Astrocyte (in vitro differentiated cells and primary cell): ENCODE results near the gene REC114. TPM values are rescaled to one million over a fixed set of nuclear protein-coding genes. Genes with fewer than 3 reads are reported as not detected.

ENCODE experiments used
- DNase-seq: peaks from one replicate; pipeline ENCODE4 v3.0.0-alpha.2; 2010; ENCODE audit warnings: low read depth
- FAIRE-seq: peaks from 2 replicates; lab custom pipeline; 2011; peaks lifted over from hg19 to GRCh38; lab: Jason Lieb, UNC
- H2AFZ ChIP-seq: 2 replicates; pipeline ENCODE4 v1.6.0; 2012; ENCODE audit warnings: low read depth, low read length, inconsistent platforms
- H3K27ac ChIP-seq: 2 replicates; pipeline ENCODE4 v1.5.1; 2011; ENCODE audit warnings: low read depth, low read length, inconsistent platforms
- H3K27me3 ChIP-seq: 2 replicates; pipeline ENCODE4 v1.6.0; 2011; ENCODE audit warnings: low read length, inconsistent platforms; ENCODE audit not compliant: insufficient read depth
- H3K36me3 ChIP-seq: 2 replicates; pipeline ENCODE4 v1.5.1; 2011; ENCODE audit warnings: low read length, inconsistent platforms; ENCODE audit not compliant: insufficient read depth
- H3K4me1 ChIP-seq: 2 replicates; pipeline ENCODE4 v1.5.1; 2011; ENCODE audit warnings: low read length, inconsistent platforms; ENCODE audit not compliant: insufficient read depth
- H3K4me2 ChIP-seq: 2 replicates; pipeline ENCODE4 v1.6.0; 2012; ENCODE audit warnings: low read length, inconsistent platforms
- H3K4me3 ChIP-seq: 2 replicates; pipeline ENCODE4 v1.5.1; 2011; ENCODE audit warnings: low read depth, mild to moderate bottlenecking, low read length, inconsistent platforms; ENCODE audit not compliant: insufficient read depth
- H3K79me2 ChIP-seq: 2 replicates; pipeline ENCODE4 v1.6.0; 2012; ENCODE audit warnings: mild to moderate bottlenecking, low read length, inconsistent platforms; ENCODE audit not compliant: insufficient read depth
- H3K9ac ChIP-seq: 2 replicates; pipeline ENCODE4 v1.6.0; 2012; ENCODE audit warnings: mild to moderate bottlenecking, low read length, inconsistent platforms
- H3K9me3 ChIP-seq: 2 replicates; pipeline ENCODE4 v1.5.1; 2012; ENCODE audit warnings: low read depth, mild to moderate bottlenecking, low read length, inconsistent platforms; ENCODE audit not compliant: insufficient read depth
- H4K20me1 ChIP-seq: 2 replicates; pipeline ENCODE4 v1.6.0; 2012; ENCODE audit warnings: low read length, inconsistent platforms; ENCODE audit not compliant: insufficient read depth
- H3K27ac Mint-ChIP-seq: one replicate; pipeline ENCODE4 v1.8.0; 2021; ENCODE audit warnings: mild to moderate bottlenecking, mixed read lengths; ENCODE audit not compliant: unreplicated experiment
- H3K27me3 Mint-ChIP-seq: one replicate; pipeline ENCODE4 v1.8.0; 2021; ENCODE audit warnings: low read depth, mixed read lengths; ENCODE audit not compliant: unreplicated experiment
- H3K36me3 Mint-ChIP-seq: one replicate; pipeline ENCODE4 v1.8.0; 2021; ENCODE audit warnings: low read depth, mixed read lengths; ENCODE audit not compliant: unreplicated experiment
- H3K4me1 Mint-ChIP-seq: one replicate; pipeline ENCODE4 v1.8.0; 2021; ENCODE audit warnings: low read depth, mixed read lengths; ENCODE audit not compliant: unreplicated experiment
- H3K4me3 Mint-ChIP-seq: one replicate; pipeline ENCODE4 v1.8.0; 2021; ENCODE audit warnings: mild to moderate bottlenecking, moderate library complexity, mixed read lengths; ENCODE audit not compliant: unreplicated experiment
- H3K9me3 Mint-ChIP-seq: one replicate; pipeline ENCODE4 v1.8.0; 2021; ENCODE audit warnings: mild to moderate bottlenecking, mixed read lengths; ENCODE audit not compliant: unreplicated experiment
- EZH2 ChIP-seq: IDR thresholded peaks from 2 replicates; pipeline ENCODE4 v1.6.1; 2012; ENCODE audit warnings: mild to moderate bottlenecking, low read length, inconsistent platforms; ENCODE audit not compliant: insufficient read depth
- total RNA-seq: library from RNA; stranded (reverse); gene quantifications from 2 replicates; pipeline ENCODE4 v1.2.1, GENCODE V29; 2021
- TF ChIP-seq, protein P1 (sequence below): IDR thresholded peaks from 2 replicates; pipeline ENCODE4 v1.5.1; 2011; ENCODE audit warnings: low read depth, mild to moderate bottlenecking, inconsistent platforms, low read length, moderate library complexity; ENCODE audit not compliant: insufficient read depth

Gene REC114
- total RNA-seq, 1 donor from 2014 or later: not detected

DNA sequence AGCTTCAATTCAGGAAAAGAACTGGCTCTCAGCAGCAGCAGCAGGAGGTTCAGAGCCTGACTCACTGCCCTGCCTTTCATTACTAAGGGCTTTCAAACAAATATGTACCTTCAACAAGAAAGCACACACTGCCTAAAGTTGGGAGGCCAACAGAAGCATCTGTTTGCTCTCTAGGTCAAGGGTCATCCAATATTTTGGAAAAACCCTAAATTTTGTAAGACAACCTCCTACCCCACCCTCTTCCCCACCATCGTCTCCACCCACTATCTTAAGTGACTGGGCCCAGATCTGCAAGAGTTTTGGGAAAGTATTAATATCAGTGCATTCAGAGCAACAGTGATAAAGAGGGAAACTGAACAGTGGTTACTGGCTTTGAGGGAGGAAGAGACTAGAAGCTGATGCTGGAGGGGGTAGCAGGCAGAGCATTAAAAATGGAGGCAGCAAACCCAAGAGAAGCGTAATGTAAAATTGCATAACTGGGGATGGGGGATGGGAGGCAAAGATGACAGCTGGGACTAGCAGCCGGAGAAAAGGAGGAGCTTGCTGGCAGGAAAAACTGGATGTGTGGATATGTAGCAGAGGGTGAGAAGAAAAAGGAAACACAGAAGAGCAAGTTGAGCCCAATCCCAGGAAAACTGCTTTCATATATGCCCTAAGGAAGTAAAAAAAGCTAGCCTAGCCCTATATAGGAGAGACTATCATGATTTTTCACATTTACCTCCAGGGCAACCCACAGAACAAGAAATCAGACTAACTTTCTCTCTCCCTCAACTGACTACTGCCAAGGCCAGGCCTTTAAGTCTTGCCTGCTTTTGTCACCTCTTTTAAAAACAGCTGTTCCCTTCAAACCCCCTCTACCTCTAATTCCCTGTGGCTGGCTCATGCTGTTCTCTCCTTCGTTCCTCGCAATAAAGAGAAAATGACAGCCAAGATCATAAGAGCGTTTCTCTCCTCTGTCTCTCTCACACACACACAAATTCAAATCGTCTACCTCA lies 158.8 kb downstream of the REC114 start:
- Histone ChIP-seq H3K9me3 (no peaks in the 10 kb centered on the region), H3K27me3 (no peaks in the 10 kb centered on the region), H3K79me2 (peaks cover 99% of the 10 kb centered on the region), H3K36me3 (no peaks in the 10 kb centered on the region), H3K4me2 (peak overlapping the region; percentile 57), H3K27ac (peak overlapping the region; percentile 28), H3K9ac (peak overlapping the region; percentile 44), H2AFZ (no peak overlapping the region), H4K20me1 (peaks cover 99% of the 10 kb centered on the region), H3K4me1 (peaks cover 27% of the 10 kb centered on the region), H3K4me3 (no peak overlapping the region)
- H3K4me3 Mint-ChIP-seq: no peak overlapping the region
- peaks cover 8% of the 10 kb centered on the region for H3K36me3 Mint-ChIP-seq
- no peak for FAIRE-seq
- H3K27me3 Mint-ChIP-seq: no peaks in the 10 kb centered on the region
- no peak overlapping the region for H3K27ac Mint-ChIP-seq
- H3K4me1 Mint-ChIP-seq: peaks cover 47% of the 10 kb centered on the region
- TF ChIP-seq EZH2: no peak
- TF ChIP-seq, protein P1, sequence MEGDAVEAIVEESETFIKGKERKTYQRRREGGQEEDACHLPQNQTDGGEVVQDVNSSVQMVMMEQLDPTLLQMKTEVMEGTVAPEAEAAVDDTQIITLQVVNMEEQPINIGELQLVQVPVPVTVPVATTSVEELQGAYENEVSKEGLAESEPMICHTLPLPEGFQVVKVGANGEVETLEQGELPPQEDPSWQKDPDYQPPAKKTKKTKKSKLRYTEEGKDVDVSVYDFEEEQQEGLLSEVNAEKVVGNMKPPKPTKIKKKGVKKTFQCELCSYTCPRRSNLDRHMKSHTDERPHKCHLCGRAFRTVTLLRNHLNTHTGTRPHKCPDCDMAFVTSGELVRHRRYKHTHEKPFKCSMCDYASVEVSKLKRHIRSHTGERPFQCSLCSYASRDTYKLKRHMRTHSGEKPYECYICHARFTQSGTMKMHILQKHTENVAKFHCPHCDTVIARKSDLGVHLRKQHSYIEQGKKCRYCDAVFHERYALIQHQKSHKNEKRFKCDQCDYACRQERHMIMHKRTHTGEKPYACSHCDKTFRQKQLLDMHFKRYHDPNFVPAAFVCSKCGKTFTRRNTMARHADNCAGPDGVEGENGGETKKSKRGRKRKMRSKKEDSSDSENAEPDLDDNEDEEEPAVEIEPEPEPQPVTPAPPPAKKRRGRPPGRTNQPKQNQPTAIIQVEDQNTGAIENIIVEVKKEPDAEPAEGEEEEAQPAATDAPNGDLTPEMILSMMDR: no peak
- DNase-seq: peak; percentile 42
- no peaks in the 10 kb centered on the region for H3K9me3 Mint-ChIP-seq

DNA sequence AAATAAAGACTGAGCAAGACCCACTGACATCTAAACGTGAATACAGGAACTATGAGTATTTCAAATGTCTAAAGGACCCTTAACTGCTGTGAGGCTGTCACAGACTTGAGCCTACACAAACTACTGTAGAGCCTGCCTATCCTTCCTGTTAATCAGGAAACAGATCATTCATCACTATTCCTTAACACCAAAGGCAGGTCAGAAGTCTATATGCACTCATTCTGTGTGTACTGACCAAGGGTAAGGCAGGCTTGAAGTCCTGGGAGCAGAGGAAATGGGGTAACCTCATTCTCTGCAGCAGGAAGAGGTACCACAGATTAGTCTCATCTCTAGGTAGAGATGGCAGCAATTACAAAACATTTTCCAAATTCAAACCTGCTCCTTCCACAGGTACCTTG lies 159.5 kb downstream of the REC114 start:
- no peaks in the 10 kb centered on the region for H3K9me3 ChIP-seq
- FAIRE-seq: no peak
- H3K9ac ChIP-seq: peak overlapping the region; percentile 44
- no peak overlapping the region for H3K4me3 ChIP-seq
- peak overlapping the region; percentile 28 for H3K27ac ChIP-seq
- H3K27me3 ChIP-seq: no peaks in the 10 kb centered on the region
- Mint-ChIP-seq H3K9me3 (no peaks in the 10 kb centered on the region), H3K36me3 (peaks cover 7% of the 10 kb centered on the region), H3K4me1 (peaks cover 48% of the 10 kb centered on the region), H3K4me3 (no peak overlapping the region), H3K27ac (no peak overlapping the region), H3K27me3 (no peaks in the 10 kb centered on the region)
- TF ChIP-seq EZH2: no peak
- peaks cover 99% of the 10 kb centered on the region for H3K79me2 ChIP-seq
- H4K20me1 ChIP-seq: peaks cover 99% of the 10 kb centered on the region
- H3K4me2 ChIP-seq: peak overlapping the region; percentile 57
- peaks cover 27% of the 10 kb centered on the region for H3K4me1 ChIP-seq
- no peaks in the 10 kb centered on the region for H3K36me3 ChIP-seq
- no peak for DNase-seq
- no peak overlapping the region for H2AFZ ChIP-seq

GRCh38 chr15:73602992-73603391 lies 160.0 kb downstream of the REC114 start:
- TF ChIP-seq, protein P1: no peak
- no peak for TF ChIP-seq EZH2
- FAIRE-seq (no peak), DNase-seq (no peak)
- Mint-ChIP-seq H3K9me3 (no peaks in the 10 kb centered on the region), H3K4me1 (peaks cover 48% of the 10 kb centered on the region), H3K27ac (no peak overlapping the region), H3K36me3 (peaks cover 7% of the 10 kb centered on the region), H3K27me3 (no peaks in the 10 kb centered on the region), H3K4me3 (no peak overlapping the region)
- no peak overlapping the region for H2AFZ ChIP-seq
- H4K20me1 ChIP-seq: peaks cover 99% of the 10 kb centered on the region
- peaks cover 27% of the 10 kb centered on the region for H3K4me1 ChIP-seq
- H3K4me3 ChIP-seq: no peak overlapping the region
- H3K27ac ChIP-seq: peak overlapping the region; percentile 20
- H3K79me2 ChIP-seq: peaks cover 99% of the 10 kb centered on the region
- no peaks in the 10 kb centered on the region for H3K36me3 ChIP-seq
- no peaks in the 10 kb centered on the region for H3K9me3 ChIP-seq
- H3K9ac ChIP-seq: peak overlapping the region; percentile 44
- H3K4me2 ChIP-seq: peak overlapping the region; percentile 57
- H3K27me3 ChIP-seq: no peaks in the 10 kb centered on the region
